ENCODE measurements around the gene CHIT1.
A peak's percentile ranks its signal among the peaks of the same experiment; 100 is the strongest.
"Not testable (repeated sequence)": the region's sequence is repeated elsewhere in the genome, so short reads cannot be mapped to it uniquely, and the experiment has no call there.

The CHIT1 gene

DNA sequence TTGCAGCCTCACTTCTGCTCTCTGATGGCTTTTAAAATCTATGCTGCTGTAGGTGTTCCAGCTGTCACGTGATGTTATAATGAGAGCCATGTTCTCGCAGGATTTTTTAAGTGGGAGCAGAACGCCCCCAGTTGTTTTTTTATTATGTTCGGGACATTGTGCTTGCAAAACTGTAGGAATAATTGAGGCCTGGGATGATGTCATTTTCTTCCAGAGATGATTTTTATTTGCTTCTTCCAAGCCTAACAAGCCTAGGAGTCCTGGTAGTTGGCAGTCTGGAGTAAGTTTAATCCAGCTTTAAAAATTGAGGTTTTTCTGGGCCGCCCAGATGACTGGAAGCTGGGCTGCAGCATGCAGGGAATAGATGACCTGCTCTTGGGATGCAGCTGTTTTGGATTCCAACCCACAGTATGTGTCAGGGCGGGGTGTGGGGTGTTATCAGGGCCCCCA lies 34.6 kb upstream of the CHIT1 start:
- no peak for DNase-seq

DNA sequence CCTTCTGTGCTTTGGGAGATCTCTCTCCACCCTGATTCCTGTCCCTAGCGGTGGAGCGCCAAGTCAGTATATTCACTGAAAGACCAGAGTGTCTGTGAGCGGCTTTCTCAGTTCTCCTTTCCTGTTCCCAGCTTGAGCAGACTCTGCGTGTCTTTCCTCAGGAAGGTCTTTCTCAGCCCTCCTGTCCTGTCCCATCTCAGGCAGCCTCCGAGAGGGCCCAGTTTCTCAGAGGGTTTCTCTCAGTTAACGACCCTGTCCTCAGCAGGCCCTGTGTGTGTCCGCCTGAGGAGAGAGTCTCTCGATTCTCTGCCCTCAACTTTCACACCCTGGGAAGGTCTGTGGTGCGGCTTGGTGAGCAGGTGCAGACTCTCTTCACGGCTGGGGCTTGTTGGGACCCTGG lies 34.0 kb upstream of the CHIT1 start:
- no peak for DNase-seq

DNA sequence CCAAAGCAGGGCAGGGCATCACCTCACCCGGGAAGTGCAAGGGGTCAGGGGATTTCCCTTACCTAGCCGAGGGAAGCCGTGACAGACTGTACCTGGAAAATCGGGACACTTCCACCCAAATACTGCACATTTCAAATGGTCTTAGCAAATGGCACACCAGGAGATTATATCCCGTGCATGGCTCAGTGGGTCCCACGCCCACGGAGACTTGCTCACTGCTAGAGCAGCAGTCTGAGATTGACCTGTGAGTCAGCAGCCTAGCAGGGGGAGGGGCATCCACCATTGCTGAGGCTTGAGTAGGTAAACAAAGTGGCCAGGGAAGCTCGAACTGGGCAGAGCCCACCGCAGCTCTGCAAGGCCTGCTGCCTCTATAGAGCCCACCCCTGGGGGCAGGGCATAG lies 27.2 kb upstream of the CHIT1 start:
- DNase-seq: not testable (repeated sequence)

DNA sequence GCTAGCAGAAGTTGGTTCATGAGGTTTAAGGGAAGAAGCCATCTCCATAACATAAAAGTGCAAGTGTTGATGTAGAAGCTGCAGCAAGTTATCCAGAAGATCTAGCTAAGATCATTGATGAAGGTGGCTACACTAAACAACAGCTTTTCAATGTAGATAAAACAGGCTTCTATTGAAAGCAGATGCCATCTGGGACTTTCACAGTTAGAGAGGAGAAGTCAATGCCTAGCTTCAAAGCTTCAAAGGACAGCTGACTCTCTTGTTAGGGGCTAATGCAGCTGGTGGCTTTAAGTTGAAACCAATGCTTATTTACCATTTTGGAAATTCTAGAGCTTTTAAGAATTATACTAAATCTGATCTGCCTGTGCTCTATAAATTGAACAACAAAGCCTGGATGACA lies 25.3 kb upstream of the CHIT1 start:
- DNase-seq: not testable (repeated sequence)

- no peak for DNase-seq
Measured at GRCh38 chr1:203252678-203253077, 23.2 kb upstream of the CHIT1 start.

DNA sequence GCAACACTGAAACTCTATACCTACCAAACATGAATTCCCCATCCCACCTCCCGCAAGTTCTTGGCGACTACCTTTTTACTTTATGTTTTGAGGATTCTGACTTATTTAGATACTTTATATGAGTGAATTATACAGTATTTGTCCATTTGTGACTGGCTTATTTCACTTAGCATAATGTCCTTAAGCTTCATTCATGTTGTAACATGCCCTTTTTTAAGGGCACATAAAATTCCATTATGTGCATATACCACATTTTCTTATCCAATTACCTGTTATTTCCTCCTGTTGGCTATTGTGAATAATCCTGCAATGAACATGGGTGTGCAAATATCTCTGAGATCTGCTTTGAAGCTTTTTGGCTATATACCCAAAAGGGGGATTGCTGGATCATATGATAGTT lies 22.0 kb upstream of the CHIT1 start:
- no peak for DNase-seq

DNA sequence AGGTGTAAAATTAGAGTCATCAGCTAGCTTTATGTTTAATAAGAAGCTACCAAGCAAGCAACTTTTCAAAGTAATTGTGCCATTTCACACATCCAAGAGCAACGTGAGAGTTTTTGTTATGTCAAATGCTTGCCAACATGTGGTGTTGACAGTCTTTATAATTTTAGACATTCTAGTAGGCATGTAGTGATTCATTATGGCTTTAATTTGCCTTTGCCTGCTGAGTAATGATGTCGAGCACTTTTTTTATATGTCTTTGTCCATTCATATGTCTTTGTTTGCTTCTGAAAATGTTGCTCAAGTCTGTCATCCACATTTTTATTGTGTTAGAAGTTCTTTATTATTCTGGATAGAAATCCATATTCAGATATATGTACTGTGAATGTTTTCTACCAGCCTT lies 21.4 kb upstream of the CHIT1 start:
- no peak for DNase-seq

GRCh38 chr1:203244776-203245175 lies 15.3 kb upstream of the CHIT1 start:
- no peak for DNase-seq

- DNase-seq: not testable (repeated sequence)
Measured at GRCh38 chr1:203241708-203242107, 12.2 kb upstream of the CHIT1 start.

GRCh38 chr1:203239526-203240305 lies 10.2 kb upstream of the CHIT1 start:
- DNase-seq: no peak

GRCh38 chr1:203239081-203239480 lies 9.6 kb upstream of the CHIT1 start:
- no peak for DNase-seq

DNA sequence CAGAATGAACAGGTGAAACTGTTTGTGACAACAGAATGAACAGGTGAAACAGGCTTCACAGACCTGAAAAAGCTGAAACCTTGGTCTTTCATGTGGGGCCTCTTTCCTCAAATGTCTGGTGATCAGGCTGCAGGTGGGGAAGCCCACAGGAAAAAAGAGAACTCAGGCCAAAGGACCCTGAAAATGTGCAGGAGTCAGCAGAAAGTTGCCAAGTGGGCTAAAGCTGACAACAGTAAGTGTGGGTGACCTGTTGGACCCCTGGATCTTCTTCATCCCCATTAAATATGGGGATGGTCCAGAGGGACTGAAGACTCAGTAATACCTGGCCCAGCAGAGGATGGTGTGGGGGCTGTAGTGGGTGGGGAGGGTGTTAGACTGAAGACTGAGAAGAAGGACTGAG lies 9.1 kb upstream of the CHIT1 start:
- no peak for DNase-seq

DNA sequence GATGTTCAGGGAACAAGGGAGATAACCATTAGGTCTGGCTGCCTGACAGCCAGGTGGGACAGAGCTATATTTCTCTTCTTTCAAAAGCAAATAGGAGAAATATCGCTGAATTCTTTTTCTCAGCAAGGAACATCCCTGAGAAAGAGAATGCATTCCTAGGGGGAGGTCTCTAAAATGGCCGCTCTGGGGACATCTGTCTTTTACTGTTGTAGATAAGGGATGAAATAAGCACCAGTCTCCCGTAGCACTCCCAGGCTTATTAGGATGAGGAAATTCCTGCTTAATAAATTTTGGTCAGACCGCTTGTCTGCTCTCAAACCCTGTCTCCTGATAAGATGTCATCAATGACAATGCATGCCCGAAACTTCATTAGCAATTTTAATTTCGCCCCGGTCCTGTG lies 5.4 kb upstream of the CHIT1 start:
- not testable (repeated sequence) for DNase-seq

- DNase-seq: no peak
Measured at GRCh38 chr1:203228670-203229069, 803 bp downstream of the CHIT1 start.

DNA sequence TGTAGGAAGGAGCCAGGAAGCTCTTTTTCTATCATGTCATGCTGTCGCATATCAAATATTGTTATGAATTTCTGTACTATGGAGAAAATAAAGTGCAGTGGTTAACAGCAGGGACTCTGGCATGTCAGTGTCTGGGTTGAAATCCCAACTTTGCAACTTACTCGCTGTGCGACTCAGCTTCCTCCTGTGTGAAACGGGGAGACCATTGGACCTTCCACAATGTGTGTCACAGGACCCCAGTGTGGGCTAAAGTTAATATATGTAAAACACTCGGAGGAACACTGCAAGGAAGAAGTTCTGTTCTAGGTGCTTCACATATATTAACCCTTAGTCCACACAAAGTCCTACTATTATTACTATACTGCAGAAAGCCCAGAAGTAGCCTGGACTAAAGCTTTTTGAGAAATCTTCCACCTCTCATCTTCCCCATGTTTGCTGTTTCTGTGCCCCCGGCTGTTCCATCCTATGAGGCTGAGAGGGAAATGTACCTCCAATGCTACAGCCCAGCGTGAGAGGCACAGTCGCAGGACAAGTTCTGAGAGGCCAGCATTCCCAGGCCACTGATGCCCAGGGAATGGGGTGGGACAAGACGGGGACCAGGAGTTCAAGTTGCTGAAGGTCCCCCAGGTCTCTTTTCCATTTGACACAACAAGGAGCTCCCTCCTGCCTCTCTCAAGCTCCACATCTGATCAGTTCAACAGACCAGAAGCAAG lies 1.9 kb downstream of the CHIT1 start:
- DNase-seq: no peak

GRCh38 chr1:203225071-203225470 lies 4.4 kb downstream of the CHIT1 start:
- DNase-seq: no peak

GRCh38 chr1:203223012-203223775 lies 6.3 kb downstream of the CHIT1 start:
- DNase-seq: no peak

GRCh38 chr1:203219934-203220333 lies 9.5 kb downstream of the CHIT1 start:
- DNase-seq: no peak

DNA sequence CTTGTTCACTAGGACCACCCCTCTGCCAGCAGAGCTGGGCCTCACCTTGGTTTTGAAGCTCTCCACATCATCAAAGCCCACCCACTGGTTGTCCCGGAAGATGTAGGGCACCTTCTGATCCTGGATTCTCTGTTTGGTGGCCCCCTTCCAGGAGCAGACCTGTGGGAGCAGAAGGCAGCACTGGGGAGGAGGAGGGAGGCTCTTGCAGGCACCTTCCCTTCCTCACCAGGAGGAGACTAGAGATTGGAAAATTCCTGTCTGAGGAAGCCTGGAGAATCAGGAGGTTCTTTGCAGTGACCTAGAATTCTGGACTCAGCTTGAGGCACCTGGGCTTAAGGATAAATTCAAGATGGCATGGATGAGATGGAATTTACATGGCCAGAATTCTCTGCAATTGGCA lies 10.3 kb downstream of the CHIT1 start:
- no peak for DNase-seq

DNA sequence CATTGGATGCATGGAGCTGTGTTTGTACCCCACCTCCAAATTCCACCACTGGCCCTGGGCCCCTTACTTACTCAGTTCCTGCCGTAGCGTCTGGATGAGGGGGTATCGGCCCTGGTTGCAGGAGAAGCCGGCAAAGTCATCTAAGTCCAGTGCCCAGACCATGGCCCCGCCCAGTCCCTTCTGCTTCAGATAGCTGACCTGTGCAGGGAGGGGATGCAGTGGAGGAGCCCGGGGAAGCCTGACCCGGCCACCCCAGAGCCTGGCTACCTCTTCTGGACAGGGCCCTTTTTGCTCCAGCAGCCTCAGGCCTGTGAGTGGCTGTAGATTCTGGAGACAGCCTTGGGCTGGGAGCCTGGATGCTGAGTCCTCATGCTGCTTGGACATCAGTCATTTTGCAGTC lies 11.8 kb downstream of the CHIT1 start:
- no peak for DNase-seq

- DNase-seq: no peak
Measured at GRCh38 chr1:203217139-203217655, 12.3 kb downstream of the CHIT1 start.

DNA sequence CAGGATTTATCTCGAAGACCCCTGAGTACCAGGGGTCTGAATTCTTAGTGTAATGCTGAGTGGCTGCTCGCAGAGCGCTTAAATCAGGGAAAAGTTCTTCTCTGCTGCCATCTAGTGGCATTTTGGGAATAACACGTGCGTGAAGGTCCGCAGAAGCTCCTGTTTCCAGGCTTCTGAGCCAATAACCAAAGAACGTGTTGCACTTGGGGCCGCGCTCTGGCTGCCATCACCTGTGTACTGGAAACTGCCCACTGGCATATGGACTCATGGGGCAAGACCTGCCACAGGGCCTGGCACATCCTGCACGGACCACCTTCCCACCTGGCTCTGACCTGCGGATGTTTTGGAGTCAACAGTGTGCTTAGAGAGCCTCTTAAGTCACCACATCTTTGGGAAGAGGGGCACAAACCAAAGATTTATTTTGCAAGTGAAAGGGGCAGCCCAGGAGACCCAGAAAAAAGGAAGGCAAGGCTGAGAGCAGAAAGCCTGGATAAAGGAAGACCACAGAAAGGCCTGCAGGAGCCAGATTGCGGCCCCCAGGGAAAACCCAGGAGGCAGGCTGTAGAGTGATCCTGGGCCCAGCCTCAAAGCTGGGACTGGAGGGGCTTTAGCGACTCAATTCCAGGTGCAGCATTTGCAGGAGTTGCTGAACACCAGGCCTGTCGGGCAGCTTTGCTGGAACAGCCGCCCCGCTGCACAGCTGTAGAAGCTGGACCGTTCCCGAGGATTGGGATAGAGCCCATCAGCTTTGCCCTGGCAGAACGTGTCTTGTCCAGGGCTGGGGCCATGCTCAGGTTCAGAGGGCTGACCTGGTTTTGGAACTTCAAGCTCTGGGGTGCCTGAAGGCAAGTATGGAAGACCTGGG lies 13.0 kb downstream of the CHIT1 start:
- DNase-seq: peak; percentile 83
